ENCODE results near the gene TSPAN18. TPM values are rescaled to one million over a fixed set of nuclear protein-coding genes. Genes with fewer than 3 reads are reported as not detected.

The TSPAN18 gene
- total RNA-seq, 1 experiment from 2014 or later: 18.3 TPM

DNA sequence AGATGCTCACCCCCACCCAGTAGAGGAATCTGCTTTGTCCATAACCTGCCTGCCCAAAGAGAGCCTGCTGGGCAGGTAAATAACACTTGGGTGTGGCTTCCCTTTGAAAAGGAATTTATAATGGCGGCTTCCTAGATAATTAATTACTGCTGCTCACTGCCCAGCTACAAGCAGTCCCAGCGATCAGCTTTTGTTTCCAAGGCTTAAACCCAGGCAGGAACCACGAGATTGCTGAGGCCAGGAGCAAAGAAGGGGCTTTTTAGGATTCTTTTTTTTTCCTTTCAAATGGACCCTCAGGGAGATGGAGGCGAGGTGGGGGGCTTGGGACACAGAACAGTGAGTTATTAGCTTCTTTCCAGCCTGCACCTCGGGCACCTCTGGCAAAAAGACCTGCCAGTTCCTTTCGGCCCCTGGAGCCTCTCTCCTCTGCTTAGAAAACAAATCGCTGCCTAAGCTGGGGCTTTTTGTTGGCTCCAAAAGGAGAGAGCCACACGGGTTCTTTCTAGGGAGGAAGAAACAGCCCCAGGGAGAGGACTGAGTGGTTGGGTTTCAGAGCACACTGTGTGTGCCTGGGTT lies 107.2 kb downstream of the TSPAN18 start:
- Histone ChIP-seq H3K9me2 (ENCODE audit: insufficient read depth) (no peaks in the 10 kb centered on the region), H3K36me3 (ENCODE audit: control insufficient read depth in 1 of 2, insufficient read depth in 2 of 2, low read length in 2 of 2) (no peaks in the 10 kb centered on the region), H4K20me1 (ENCODE audit: insufficient read depth) (no peaks in the 10 kb centered on the region), H3K27ac (ENCODE audit: low read depth, low read length) (no peak overlapping the region), H3K9me3 (ENCODE audit: control insufficient read depth in 1 of 2, insufficient read depth in 1 of 2, low read depth in 1 of 2, low read length in 2 of 2) (no peaks in the 10 kb centered on the region), H3K4me2 (ENCODE audit: low read length) (peak overlapping the region; percentile 31), H3K79me2 (ENCODE audit: insufficient read depth, low read length) (no peaks in the 10 kb centered on the region), H3K4me3 (replicated peaks in 1 of 2; ENCODE audit: low read depth in 1 of 2, low read length in 2 of 2) (no peak overlapping the region), H3K4me1 (ENCODE audit: control insufficient read depth in 1 of 2, insufficient read depth in 2 of 2, low read length in 2 of 2) (peaks cover 13% of the 10 kb centered on the region in 2 experiments), H3K27me3 (ENCODE audit: insufficient read depth, low read length) (no peaks in the 10 kb centered on the region), H2AFZ (ENCODE audit: low read depth, low read length, poor library complexity, severe bottlenecking) (no peak overlapping the region), H3K9ac (ENCODE audit: low read length) (no peak overlapping the region)
- CTCF ChIA-PET: no interaction called here
- BruUV-seq (replicated peaks): no TSS peak
- TF ChIP-seq EZH2phosphoT487 (IDR thresholded peaks at IDR 0.05; ENCODE audit: borderline replicate concordance) (no peak), POLR2AphosphoS5 (IDR thresholded peaks at IDR 0.05; ENCODE audit: low read depth, low read length) (no peak), CBX3 (IDR thresholded peaks at IDR 0.05; ENCODE audit: low read depth) (no peak), ELF1 (IDR thresholded peaks at IDR 0.05; ENCODE audit: borderline replicate concordance, low read depth) (no peak), RAD21 (IDR thresholded peaks at IDR 0.05; ENCODE audit: low read depth) (no peak), SRF (IDR thresholded peaks at IDR 0.05; ENCODE audit: low read depth) (no peak), CEBPB (IDR thresholded peaks at IDR 0.05; ENCODE audit: low read depth) (no peak), ZNF274 (IDR thresholded peaks at IDR 0.05; ENCODE audit: low read depth, low read length) (no peak), FOSL1 (IDR thresholded peaks at IDR 0.05; ENCODE audit: low read depth) (no peak), POLR2A (IDR thresholded peaks at IDR 0.05; ENCODE audit: borderline replicate concordance, extremely low read depth, insufficient read depth, insufficient read length) (no peak), YY1 (IDR thresholded peaks at IDR 0.05; ENCODE audit: extremely low read depth, insufficient replicate concordance, low read depth, low read length) (no peak), JUND (IDR thresholded peaks at IDR 0.05) (no peak)
- TF ChIP-seq, protein P1, sequence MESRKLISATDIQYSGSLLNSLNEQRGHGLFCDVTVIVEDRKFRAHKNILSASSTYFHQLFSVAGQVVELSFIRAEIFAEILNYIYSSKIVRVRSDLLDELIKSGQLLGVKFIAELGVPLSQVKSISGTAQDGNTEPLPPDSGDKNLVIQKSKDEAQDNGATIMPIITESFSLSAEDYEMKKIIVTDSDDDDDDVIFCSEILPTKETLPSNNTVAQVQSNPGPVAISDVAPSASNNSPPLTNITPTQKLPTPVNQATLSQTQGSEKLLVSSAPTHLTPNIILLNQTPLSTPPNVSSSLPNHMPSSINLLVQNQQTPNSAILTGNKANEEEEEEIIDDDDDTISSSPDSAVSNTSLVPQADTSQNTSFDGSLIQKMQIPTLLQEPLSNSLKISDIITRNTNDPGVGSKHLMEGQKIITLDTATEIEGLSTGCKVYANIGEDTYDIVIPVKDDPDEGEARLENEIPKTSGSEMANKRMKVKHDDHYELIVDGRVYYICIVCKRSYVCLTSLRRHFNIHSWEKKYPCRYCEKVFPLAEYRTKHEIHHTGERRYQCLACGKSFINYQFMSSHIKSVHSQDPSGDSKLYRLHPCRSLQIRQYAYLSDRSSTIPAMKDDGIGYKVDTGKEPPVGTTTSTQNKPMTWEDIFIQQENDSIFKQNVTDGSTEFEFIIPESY (IDR thresholded peaks at IDR 0.05; ENCODE audit: extremely low read depth, insufficient replicate concordance, low read length): no peak
- TF ChIP-seq, protein P2, sequence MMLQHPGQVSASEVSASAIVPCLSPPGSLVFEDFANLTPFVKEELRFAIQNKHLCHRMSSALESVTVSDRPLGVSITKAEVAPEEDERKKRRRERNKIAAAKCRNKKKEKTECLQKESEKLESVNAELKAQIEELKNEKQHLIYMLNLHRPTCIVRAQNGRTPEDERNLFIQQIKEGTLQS (IDR thresholded peaks at IDR 0.05): no peak
- TF ChIP-seq, protein P3, sequence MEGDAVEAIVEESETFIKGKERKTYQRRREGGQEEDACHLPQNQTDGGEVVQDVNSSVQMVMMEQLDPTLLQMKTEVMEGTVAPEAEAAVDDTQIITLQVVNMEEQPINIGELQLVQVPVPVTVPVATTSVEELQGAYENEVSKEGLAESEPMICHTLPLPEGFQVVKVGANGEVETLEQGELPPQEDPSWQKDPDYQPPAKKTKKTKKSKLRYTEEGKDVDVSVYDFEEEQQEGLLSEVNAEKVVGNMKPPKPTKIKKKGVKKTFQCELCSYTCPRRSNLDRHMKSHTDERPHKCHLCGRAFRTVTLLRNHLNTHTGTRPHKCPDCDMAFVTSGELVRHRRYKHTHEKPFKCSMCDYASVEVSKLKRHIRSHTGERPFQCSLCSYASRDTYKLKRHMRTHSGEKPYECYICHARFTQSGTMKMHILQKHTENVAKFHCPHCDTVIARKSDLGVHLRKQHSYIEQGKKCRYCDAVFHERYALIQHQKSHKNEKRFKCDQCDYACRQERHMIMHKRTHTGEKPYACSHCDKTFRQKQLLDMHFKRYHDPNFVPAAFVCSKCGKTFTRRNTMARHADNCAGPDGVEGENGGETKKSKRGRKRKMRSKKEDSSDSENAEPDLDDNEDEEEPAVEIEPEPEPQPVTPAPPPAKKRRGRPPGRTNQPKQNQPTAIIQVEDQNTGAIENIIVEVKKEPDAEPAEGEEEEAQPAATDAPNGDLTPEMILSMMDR (IDR thresholded peaks at IDR 0.05 in 2 of 3, conservative IDR thresholded peaks at IDR 0.05 in 1 of 3; ENCODE audit: borderline replicate concordance in 1 of 3, insufficient read depth in 1 of 3, low read depth in 2 of 3, low read length in 2 of 3): no peak
- intact Hi-C loops (cut with micrococcal nuclease): no loop called here
- RAD21 ChIA-PET (ENCODE audit: low non-redundant PET in 1 of 2, low total read pairs in 2 of 2, uncharacterized antibody in 2 of 2, unreplicated experiment in 2 of 2): no interaction called here
- 0 out of 2 replicates have a peak, but pooled peaks have one; percentile 57 for ATAC-seq
- POLR2A ChIA-PET: no interaction called here
- no peak for DNase-seq (ENCODE audit: low read depth, low spot score)

Data from HCT116 (cell line).